ENCODE results near the gene STAT2.

- TF ChIP-seq CTCF (IDR thresholded peaks at IDR 0.05) (no peak), SIN3A (IDR thresholded peaks at IDR 0.05; ENCODE audit: borderline replicate concordance, insufficient read depth, low read depth, low read length) (no peak)
These were observed 9.2 kb downstream of the STAT2 start for GRCh38 chr12:56350662-56351061.
